Suppressor macrophage (primary cell): ENCODE data around the gene TCF7L2.

Source experiments
- DNase-seq, 4 experiments: peaks; one replicate each; pipeline ENCODE4 v3.0.0-alpha.2; 2020 to 2022

Gene TCF7L2

GRCh38 chr10:113127261-113127900 is 177.3 kb downstream of the TCF7L2 start:
- DNase-seq = peak in 3 of 4 experiments; percentile 38 to 45 (median 42)

DNA sequence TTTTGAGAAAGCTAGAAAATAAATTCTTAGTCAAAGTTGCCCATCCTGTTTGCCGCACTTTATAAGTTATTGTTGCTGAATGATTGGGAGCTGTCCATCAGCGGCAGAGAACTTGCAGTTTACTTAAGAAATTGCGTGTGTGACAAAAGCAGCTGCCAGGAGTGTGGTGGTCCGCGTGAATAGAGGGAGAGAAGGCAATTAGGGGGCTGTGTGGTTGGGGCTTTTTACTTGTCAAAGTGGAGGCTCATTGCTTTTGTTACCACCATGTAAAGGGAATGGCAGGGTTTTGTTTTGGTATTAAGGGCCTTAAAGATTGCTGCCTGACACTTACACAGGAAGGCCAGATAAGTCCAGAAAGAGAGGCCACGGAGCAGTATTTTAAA is 177.8 kb downstream of the TCF7L2 start:
- DNase-seq = no peak

DNA sequence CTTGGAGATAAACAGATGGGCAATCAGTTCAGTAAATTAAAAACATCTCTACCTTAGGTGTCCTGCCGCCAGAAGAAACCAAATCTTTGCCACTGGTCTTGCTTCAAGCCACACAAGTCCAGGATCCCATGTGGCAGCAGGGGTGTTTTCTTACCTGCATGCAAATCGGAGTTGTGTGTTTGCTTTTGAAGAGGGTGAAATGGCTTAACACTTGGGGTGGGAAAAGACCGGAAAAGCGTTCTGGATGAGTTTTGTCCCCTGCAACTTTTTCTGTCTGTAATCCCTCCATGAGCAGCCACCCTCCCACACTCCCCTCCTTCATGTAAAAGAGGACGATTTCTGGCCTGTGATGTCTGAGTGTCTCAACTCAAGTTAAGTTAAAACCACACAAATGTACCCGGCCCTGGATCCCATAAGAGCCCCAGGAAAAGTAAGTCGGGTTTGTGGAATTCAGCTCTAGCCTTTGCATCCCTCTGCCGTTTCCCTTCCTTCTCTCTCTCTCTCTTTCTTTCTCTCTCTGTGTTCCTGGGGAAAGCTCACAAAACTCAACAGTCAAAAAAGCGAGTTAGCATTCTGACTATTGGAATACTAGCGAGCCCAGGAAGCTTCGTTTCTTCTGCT is 178.5 kb downstream of the TCF7L2 start:
- no peak for DNase-seq

GRCh38 chr10:113129117-113129516 is 179.1 kb downstream of the TCF7L2 start:
- no peak for DNase-seq

GRCh38 chr10:113130014-113130641 is 180.1 kb downstream of the TCF7L2 start:
- DNase-seq = no peak

DNA sequence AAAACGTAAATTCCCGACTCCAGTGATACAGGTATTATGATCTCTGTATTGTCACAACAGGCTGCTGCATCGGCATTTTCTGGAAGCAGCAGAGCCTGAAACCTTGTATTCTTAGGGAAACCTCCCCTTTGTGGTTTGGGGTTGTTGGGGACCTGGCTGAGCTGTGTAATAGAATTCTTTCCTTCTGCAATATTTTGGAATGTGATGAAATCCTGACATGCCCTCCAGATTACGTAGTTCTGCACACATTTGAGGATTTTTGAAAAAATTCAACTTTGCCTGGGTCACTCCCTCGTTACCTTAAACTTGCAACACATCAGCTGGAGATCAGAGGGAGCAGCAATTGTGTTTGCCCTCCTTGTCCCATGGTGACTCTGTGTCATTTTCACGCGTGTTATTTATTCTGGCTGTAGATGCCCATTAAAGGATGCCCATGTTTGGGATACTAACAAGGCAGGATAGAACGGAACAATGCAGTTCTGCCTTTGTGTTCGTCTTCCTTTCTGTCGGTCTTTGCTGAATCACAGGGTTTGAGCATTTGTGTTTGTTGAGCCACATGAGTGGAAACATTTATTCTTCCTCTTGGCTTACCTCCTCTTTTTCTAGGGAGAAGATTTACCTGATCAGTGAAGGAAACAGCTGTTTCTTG is 181.7 kb downstream of the TCF7L2 start:
- peak in 2 of 4 experiments; percentile 17 to 25 for DNase-seq

- no peak for DNase-seq
These were observed 182.6 kb downstream of the TCF7L2 start for GRCh38 chr10:113132591-113133121.

- peak; percentile 26 to 64 (median 42) for DNase-seq
These were observed 183.6 kb downstream of the TCF7L2 start for GRCh38 chr10:113133497-113134115.

DNA sequence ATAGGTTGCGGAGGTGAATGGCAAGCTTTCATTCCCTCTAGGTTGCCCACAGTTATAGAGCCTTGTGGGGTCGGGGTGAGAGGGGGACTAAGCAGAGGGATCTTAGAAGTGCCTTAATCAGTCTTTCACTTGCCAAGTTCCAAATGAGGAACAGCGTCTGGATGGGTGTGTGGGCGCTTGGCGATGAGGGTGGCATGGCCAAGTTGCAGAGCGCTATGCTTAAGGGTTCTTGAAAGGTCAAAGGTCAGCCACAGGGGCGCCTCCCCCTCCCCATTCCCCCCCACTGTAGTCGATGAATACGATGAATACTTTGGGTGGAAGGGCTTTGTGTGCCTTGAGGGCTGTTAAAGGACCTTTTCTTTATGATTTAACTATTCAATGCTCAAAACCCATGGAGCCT is 185.0 kb downstream of the TCF7L2 start:
- DNase-seq = peak in 3 of 4 experiments; percentile 53 to 56 (median 56)

GRCh38 chr10:113137941-113138685 is 188.1 kb downstream of the TCF7L2 start:
- DNase-seq = peak in 3 of 4 experiments; percentile 45 to 68 (median 64)

DNA sequence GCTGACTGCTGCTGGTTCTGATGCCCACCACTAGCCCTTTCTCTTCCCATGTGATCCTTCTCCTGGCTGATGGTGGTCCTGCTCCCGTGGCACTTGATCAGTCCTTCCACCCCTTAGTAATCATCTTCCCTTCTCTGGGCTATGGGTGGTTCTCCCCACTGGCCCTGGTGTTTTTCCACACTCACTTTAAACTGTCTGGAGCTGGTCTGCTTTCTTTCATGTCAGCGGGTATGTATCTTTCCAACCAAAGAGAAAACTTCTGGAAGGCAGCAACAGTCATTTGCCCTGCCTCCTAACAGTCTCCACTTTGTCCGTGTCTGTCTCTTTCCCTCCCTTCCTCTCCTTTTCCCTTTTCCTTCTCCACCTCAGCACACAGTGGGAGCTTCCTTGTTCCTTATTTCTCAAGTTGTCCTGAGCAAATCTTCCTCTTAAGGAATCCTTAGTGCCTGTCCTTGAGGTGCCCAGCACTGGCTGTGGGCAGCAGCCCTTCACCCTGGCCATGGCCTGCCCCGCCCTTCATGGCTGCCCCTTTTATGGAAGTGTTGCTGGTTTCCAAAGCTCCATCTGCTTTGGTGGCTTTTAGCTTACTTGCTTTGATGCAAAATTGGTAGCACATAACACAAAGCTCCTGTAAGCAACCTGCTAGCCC is 189.0 kb downstream of the TCF7L2 start:
- DNase-seq = no peak

GRCh38 chr10:113139699-113140098 is 189.7 kb downstream of the TCF7L2 start:
- DNase-seq = peak in 3 of 4 experiments; percentile 31 to 47 (median 43)

DNA sequence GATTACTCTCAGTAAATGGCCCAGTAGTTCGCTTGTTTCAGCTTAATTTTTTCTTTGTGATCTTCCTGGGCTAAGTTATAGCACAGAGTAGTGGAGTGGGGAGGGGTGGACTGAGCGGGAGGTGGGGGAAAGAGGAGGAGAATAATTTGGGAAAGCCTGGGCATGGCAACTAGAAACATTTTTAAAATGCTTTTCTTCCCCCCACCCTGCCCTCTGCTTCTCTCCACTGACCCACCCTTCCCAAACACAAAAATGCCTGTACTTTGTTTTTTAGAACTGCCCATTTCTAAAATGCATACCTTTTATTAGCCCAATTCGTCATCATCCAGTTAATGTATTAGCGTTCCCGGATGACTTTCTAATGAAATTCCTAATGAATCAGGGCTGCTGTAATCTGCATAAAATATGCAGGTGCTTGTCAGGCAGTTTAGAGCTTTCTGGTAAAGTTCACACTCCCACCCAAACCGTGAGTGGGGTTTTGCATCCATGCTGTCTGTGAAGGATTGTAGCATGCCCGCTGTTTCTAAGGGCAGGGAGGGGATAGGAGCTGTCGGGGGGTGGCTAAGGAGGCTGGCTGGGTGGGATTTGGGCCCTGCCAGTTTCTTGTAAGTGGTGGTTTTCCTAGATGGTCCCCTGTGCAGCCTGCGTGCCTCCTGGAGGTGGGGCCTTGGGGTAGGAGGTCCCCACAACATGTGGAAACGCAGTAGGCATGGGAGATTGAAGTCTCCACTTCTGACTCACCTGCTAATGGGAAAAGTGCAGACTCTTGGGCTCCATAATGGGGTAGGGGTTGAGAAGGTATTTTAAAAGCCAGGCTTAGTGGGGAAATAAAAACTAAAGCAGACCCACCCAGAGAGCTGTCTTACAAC is 190.3 kb downstream of the TCF7L2 start:
- DNase-seq = no peak

- DNase-seq = no peak
These were observed 192.7 kb downstream of the TCF7L2 start for GRCh38 chr10:113142601-113143362.

DNA sequence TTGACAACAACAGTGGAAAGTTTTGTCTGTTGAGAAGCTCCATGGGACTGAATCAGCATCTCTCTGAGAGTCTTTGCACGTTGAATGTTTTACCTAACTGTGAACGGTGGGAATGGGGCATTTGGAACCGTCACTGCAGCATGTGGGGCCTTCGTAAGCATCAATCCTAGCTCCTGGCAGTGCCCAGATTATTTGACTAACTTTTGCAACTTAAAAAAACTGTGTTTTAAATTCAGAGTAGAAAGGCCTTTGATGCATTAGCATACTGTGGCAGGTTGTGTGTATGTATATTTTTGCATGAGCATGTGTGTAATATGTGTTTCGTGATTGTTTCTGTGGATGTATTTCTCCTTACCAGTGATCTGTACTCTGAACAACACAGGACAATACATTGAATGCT is 194.5 kb downstream of the TCF7L2 start:
- DNase-seq = no peak

- no peak for DNase-seq
These were observed 198.2 kb downstream of the TCF7L2 start for GRCh38 chr10:113148071-113148825.

DNA sequence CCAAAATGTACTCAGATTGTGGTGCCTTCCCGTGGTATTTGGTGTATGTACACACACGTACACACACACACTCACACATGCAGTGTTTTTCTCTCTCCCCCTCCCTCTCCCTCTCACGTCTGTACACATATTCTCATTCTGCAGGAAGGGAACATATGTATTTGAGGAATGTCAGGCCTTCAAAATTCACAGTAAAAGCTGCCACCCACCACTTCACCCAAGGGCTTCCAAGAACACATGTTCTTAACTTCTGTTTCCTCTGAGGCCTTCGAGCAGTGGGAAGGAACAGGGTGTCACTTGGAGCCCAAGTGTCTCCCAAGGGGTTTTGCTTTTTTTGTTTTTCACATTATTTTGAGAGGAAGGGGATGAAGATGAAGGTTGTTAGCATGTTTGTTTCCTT is 198.9 kb downstream of the TCF7L2 start:
- DNase-seq = peak in 3 of 4 experiments; percentile 34 to 55 (median 42)

DNA sequence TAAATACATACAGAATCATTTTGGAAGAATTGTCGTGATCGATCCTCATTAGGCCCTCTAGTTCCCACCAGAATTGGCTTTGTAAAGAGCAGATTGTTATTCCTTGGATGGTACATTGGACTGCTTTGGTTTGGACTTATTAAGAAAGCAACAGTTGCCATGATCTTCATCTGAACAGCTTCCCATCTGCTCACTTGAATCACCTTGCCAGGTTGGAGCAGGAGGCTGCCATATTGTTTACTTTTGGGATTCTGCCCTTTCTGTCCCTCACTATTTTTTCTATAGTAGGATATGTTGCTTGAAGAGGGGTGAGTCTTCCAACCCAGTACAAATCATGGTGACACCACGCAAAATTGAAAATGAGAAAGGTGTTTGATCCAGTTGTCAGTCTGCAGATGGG is 199.6 kb downstream of the TCF7L2 start:
- no peak for DNase-seq

GRCh38 chr10:113151190-113151666 is 201.2 kb downstream of the TCF7L2 start:
- DNase-seq = peak; percentile 74 to 88 (median 80)
